HL-60 (cell line): ENCODE measurements around the gene ACOT12.

ENCODE experiments used
- DNase-seq, 2 experiments: peaks; one replicate each; pipeline ENCODE4 v3.0.0-alpha.2; 2010 to 2020; ENCODE audit warnings: low read depth in 1 of 2, low spot score in 1 of 2
- H3K27ac ChIP-seq: fragments of 250-450 bp; sonication (Bioruptor Pico); replicated peaks from 2 replicates; pipeline ENCODE4 v1.5.1; 2020; ENCODE audit warnings: mild to moderate bottlenecking, moderate library complexity
- H3K27me3 ChIP-seq: fragments of 250-450 bp; sonication (Bioruptor Pico); 2 replicates; pipeline ENCODE4 v1.5.1; 2021; ENCODE audit warnings: mild to moderate bottlenecking, moderate library complexity; ENCODE audit not compliant: insufficient read depth, poor library complexity, severe bottlenecking
- H3K4me3 ChIP-seq: replicated peaks from 2 replicates; pipeline ENCODE4 v1.5.1; 2011; ENCODE audit warnings: mild to moderate bottlenecking, control low read depth, low read length; ENCODE audit not compliant: insufficient read depth
- GABPA ChIP-seq: IDR thresholded peaks from 2 replicates; pipeline ENCODE4 v1.6.1; 2012; ENCODE audit warnings: low read depth
- POLR2AphosphoS5 ChIP-seq: IDR thresholded peaks from 2 replicates; pipeline ENCODE4 v1.6.1; 2012; ENCODE audit warnings: low read depth
- SPI1 ChIP-seq: IDR thresholded peaks from 2 replicates; pipeline ENCODE4 v1.6.1; 2012; ENCODE audit warnings: low read depth, mild to moderate bottlenecking, borderline replicate concordance
- TF ChIP-seq, protein P1 (sequence below): IDR thresholded peaks from one replicate; pipeline ENCODE4 v1.5.1; 2011; ENCODE audit warnings: low read length, control low read depth, inconsistent platforms; ENCODE audit not compliant: insufficient read depth
- TF ChIP-seq, protein P2 (sequence below): IDR thresholded peaks from 2 replicates; pipeline ENCODE4 v1.6.1; 2012; ENCODE audit warnings: low read depth; ENCODE audit not compliant: insufficient replicate concordance

Gene ACOT12

DNA sequence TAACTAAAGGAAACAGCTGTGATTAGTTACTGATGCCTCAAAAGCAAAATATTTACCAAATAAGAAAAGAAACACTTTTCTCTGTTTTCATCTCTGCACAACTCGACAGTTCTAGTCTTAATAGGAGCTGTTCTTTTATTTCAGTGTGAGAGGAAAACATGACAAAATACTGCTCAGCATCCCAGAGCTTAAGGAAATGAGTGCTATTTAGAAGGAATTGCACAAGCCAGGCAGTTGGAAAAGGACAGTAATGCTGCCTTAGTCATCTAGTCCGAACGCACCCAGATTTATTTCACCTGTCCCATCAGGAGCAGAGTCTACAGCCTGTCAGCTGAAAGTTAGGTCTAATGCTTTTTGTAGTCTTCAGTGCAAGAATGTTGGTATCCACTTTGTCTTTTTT, 80.2 kb downstream of the ACOT12 start:
- Histone ChIP-seq H3K4me3 (no peak overlapping the region), H3K27me3 (no peaks in the 10 kb centered on the region), H3K27ac (no peak overlapping the region)
- TF ChIP-seq, protein P1, sequence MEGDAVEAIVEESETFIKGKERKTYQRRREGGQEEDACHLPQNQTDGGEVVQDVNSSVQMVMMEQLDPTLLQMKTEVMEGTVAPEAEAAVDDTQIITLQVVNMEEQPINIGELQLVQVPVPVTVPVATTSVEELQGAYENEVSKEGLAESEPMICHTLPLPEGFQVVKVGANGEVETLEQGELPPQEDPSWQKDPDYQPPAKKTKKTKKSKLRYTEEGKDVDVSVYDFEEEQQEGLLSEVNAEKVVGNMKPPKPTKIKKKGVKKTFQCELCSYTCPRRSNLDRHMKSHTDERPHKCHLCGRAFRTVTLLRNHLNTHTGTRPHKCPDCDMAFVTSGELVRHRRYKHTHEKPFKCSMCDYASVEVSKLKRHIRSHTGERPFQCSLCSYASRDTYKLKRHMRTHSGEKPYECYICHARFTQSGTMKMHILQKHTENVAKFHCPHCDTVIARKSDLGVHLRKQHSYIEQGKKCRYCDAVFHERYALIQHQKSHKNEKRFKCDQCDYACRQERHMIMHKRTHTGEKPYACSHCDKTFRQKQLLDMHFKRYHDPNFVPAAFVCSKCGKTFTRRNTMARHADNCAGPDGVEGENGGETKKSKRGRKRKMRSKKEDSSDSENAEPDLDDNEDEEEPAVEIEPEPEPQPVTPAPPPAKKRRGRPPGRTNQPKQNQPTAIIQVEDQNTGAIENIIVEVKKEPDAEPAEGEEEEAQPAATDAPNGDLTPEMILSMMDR = no peak
- no peak for TF ChIP-seq POLR2AphosphoS5
- no peak for TF ChIP-seq SPI1
- TF ChIP-seq, protein P2, sequence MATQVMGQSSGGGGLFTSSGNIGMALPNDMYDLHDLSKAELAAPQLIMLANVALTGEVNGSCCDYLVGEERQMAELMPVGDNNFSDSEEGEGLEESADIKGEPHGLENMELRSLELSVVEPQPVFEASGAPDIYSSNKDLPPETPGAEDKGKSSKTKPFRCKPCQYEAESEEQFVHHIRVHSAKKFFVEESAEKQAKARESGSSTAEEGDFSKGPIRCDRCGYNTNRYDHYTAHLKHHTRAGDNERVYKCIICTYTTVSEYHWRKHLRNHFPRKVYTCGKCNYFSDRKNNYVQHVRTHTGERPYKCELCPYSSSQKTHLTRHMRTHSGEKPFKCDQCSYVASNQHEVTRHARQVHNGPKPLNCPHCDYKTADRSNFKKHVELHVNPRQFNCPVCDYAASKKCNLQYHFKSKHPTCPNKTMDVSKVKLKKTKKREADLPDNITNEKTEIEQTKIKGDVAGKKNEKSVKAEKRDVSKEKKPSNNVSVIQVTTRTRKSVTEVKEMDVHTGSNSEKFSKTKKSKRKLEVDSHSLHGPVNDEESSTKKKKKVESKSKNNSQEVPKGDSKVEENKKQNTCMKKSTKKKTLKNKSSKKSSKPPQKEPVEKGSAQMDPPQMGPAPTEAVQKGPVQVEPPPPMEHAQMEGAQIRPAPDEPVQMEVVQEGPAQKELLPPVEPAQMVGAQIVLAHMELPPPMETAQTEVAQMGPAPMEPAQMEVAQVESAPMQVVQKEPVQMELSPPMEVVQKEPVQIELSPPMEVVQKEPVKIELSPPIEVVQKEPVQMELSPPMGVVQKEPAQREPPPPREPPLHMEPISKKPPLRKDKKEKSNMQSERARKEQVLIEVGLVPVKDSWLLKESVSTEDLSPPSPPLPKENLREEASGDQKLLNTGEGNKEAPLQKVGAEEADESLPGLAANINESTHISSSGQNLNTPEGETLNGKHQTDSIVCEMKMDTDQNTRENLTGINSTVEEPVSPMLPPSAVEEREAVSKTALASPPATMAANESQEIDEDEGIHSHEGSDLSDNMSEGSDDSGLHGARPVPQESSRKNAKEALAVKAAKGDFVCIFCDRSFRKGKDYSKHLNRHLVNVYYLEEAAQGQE = no peak
- TF ChIP-seq GABPA = no peak
- DNase-seq = no peak

DNA sequence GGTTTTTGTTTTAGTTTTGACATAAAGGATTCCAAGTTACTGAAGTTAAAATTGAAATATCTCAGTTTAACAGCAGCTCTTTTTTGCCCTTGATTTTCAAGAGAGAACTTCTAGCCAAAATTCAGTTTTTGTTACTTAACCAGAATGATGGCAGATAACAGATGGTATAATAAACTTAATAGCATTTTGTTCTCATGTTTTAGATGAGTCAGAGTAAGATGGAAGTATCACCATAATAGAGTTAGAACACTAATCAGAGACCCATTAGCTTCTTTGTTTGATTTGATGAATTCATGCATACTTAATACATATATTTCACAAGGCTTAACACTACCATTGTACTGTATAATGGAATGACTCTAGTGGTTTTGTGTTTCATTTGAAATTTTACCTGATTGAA, 80.7 kb downstream of the ACOT12 start:
- no peak for DNase-seq
- H3K4me3 ChIP-seq = no peak overlapping the region
- TF ChIP-seq POLR2AphosphoS5 = no peak
- no peak for TF ChIP-seq SPI1
- no peak for TF ChIP-seq GABPA
- TF ChIP-seq, protein P2 = no peak
- TF ChIP-seq, protein P1 = no peak
- no peaks in the 10 kb centered on the region for H3K27me3 ChIP-seq
- no peak overlapping the region for H3K27ac ChIP-seq

DNA sequence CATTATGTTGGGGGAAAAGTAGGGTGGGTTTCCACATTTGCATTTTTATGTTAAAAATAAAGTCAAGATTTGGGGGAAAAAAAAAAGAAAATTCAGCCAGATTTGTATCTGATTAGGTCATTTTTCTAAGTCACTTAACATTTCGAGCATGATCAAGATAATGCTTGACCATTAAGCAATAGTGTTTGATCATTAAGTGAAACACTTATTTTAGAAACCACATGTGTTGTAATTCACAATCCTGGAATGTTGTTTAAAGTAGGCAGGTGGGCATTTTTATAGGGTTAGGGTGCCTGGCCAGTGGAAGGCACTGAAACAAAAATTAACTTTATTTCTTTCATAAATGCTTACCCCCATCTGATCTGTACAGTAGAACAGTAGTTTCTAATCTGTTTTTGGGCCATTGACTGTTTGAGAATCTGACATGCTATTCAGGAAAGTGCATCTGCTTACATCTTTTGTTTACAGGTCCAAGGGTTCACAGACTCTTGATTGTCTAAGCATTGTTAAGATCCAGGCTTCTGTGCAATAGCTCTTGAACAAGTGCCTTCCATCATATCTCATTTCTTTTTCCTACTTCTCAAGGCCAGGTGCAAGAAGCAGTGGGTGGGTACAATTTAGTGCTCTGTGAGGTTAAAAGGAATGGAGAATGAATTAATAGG, 83.4 kb downstream of the ACOT12 start:
- Histone ChIP-seq H3K4me3 (no peak overlapping the region), H3K27me3 (no peaks in the 10 kb centered on the region), H3K27ac (no peak overlapping the region)
- no peak for DNase-seq
- no peak for TF ChIP-seq POLR2AphosphoS5
- TF ChIP-seq, protein P1 = no peak
- TF ChIP-seq, protein P2 = no peak
- TF ChIP-seq GABPA = no peak
- TF ChIP-seq SPI1 = no peak
